HCT116 (cell line): ENCODE measurements around the gene FBXO42. TPM values are rescaled to one million over a fixed set of nuclear protein-coding genes. Genes with fewer than 3 reads are reported as not detected.
"Not testable (repeated sequence)": the region's sequence is repeated elsewhere in the genome, so short reads cannot be mapped to it uniquely, and the experiment has no call there.

Experiments used
- ATAC-seq: fragments of 200-7000 bp; cut with Tn5 transposase; 2 replicates; pipeline ENCODE4 v1.9.1; 2020; ENCODE audit warnings: mild to moderate bottlenecking, moderate library complexity
- BruUV-seq: library from RNA; stranded (reverse); fragments of 400-500 nt; replicated peaks from 2 replicates; lab custom pipeline; 2021; lab: Mats Ljungman, UMichigan
- CTCF ChIA-PET: fragments of 300-600 bp; sonication (Branson Sonifier 250); formaldehyde crosslinking; loops from one replicate; lab custom pipeline; 2021; ENCODE audit warnings: antibody characterized with exemption; lab: Charles Lee
- POLR2A ChIA-PET: fragments of 300-600, 350-600 bp; sonication (Branson Sonifier 250); formaldehyde crosslinking; loops from one replicate; lab custom pipeline; 2021; ENCODE audit warnings: antibody characterized with exemption; lab: Charles Lee
- RAD21 ChIA-PET, 2 experiments: fragments of 300-600 bp; sonication (Branson Sonifier 250); formaldehyde crosslinking; loops; one replicate each; lab custom pipeline; 2023; ENCODE audit warnings: low total read pairs in 2 of 2; ENCODE audit not compliant: uncharacterized antibody in 2 of 2, unreplicated experiment in 2 of 2, low non-redundant PET in 1 of 2; lab: Charles Lee
- DNase-seq: peaks from one replicate; pipeline ENCODE4 v3.0.0-alpha.2; 2010; ENCODE audit warnings: low read depth, low spot score
- H2AFZ ChIP-seq: fragments of 200-600 bp; shearing (Covaris generic), sonication (generic); 2 replicates; pipeline ENCODE4 v1.6.1; 2017; ENCODE audit warnings: low read depth, mixed run types, mixed read lengths, antibody characterized with exemption, low read length; ENCODE audit not compliant: poor library complexity, severe bottlenecking
- H3K27ac ChIP-seq: 2 replicates; pipeline ENCODE4 v1.5.1; 2012; ENCODE audit warnings: low read depth, low read length
- H3K27me3 ChIP-seq: fragments of 200-600 bp; sonication (generic); 2 replicates; pipeline ENCODE4 v1.6.1; 2016; ENCODE audit warnings: mixed run types, low read length, mixed read lengths; ENCODE audit not compliant: insufficient read depth
- H3K36me3 ChIP-seq, 2 experiments: fragments of 200-500 bp in 1 of 2; fragments of 200-600 bp in 1 of 2; sonication (Bioruptor generic) in 1 of 2; sonication (generic) in 1 of 2; 2 replicates each; pipeline versions ENCODE4 v1.5.1 to v1.6.1; 2014 to 2016; ENCODE audit warnings: low read length in 2 of 2, inconsistent platforms in 1 of 2, mixed read lengths in 1 of 2, mixed run types in 1 of 2; ENCODE audit not compliant: insufficient read depth in 2 of 2, control insufficient read depth in 1 of 2
- H3K4me1 ChIP-seq, 2 experiments: fragments of 200-600 bp in 1 of 2; sonication (generic) in 1 of 2; 2 replicates each; pipeline versions ENCODE4 v1.5.1 to v1.6.1; 2012 to 2017; ENCODE audit warnings: low read length in 2 of 2, inconsistent platforms in 1 of 2, mild to moderate bottlenecking in 1 of 2, mixed read lengths in 1 of 2, mixed run types in 1 of 2, moderate library complexity in 1 of 2; ENCODE audit not compliant: insufficient read depth in 2 of 2, control insufficient read depth in 1 of 2
- H3K4me2 ChIP-seq: fragments of 200-600 bp; sonication (generic); 2 replicates; pipeline ENCODE4 v1.6.1; 2017; ENCODE audit warnings: mixed run types, low read length, mixed read lengths
- H3K4me3 ChIP-seq, 2 experiments: fragments of 200-600 bp in 1 of 2; sonication (generic) in 1 of 2; replicated peaks in 1 of 2; 2 replicates each; pipeline ENCODE4 v1.5.1; 2011 to 2016; ENCODE audit warnings: low read length in 2 of 2, control low read depth in 1 of 2, low read depth in 1 of 2, mild to moderate bottlenecking in 1 of 2, mixed read lengths in 1 of 2, mixed run types in 1 of 2
- H3K79me2 ChIP-seq: fragments of 200-600 bp; sonication (generic); 2 replicates; pipeline ENCODE4 v1.6.1; 2017; ENCODE audit warnings: mild to moderate bottlenecking, mixed run types, low read length, moderate library complexity, mixed read lengths; ENCODE audit not compliant: insufficient read depth
- H3K9ac ChIP-seq: fragments of 200-600 bp; sonication (generic); 2 replicates; pipeline ENCODE4 v1.6.1; 2016; ENCODE audit warnings: low read length, mixed read lengths
- H3K9me2 ChIP-seq: fragments of 200-600 bp; sonication (generic), shearing (Covaris generic); 2 replicates; pipeline ENCODE4 v1.6.1; 2017; ENCODE audit warnings: mixed run types, mild to moderate bottlenecking, moderate library complexity; ENCODE audit not compliant: insufficient read depth
- H3K9me3 ChIP-seq, 2 experiments: fragments of 200-500 bp in 1 of 2; fragments of 200-600 bp in 1 of 2; sonication (Bioruptor generic) in 1 of 2; sonication (generic) in 1 of 2; 2 replicates each; pipeline ENCODE4 v1.6.1; 2014 to 2017; ENCODE audit warnings: low read length in 2 of 2, mixed read lengths in 2 of 2, inconsistent platforms in 1 of 2, low read depth in 1 of 2, mild to moderate bottlenecking in 1 of 2, mixed run types in 1 of 2, moderate library complexity in 1 of 2; ENCODE audit not compliant: control insufficient read depth in 1 of 2, insufficient read depth in 1 of 2
- H4K20me1 ChIP-seq: fragments of 200-600 bp; sonication (generic), shearing (Covaris generic); 2 replicates; pipeline ENCODE4 v1.6.1; 2017; ENCODE audit warnings: mixed run types, mild to moderate bottlenecking, moderate library complexity; ENCODE audit not compliant: insufficient read depth
- ATF3 ChIP-seq: IDR thresholded peaks from 2 replicates; pipeline ENCODE4 v1.6.1; 2012
- CBX3 ChIP-seq: IDR thresholded peaks from 2 replicates; pipeline ENCODE4 v1.6.1; 2012; ENCODE audit warnings: low read depth
- CEBPB ChIP-seq: IDR thresholded peaks from 2 replicates; pipeline ENCODE4 v1.6.1; 2012; ENCODE audit warnings: low read depth
- CTCF ChIP-seq, 3 experiments: fragments of 200-600 bp in 1 of 3; sonication (generic) in 1 of 3; IDR thresholded peaks in 2 of 3; conservative IDR thresholded peaks in 1 of 3; 2 replicates each; pipeline ENCODE4 v1.5.1; 2012 to 2017; ENCODE audit warnings: low read depth in 2 of 3, low read length in 2 of 3, antibody characterized with exemption in 1 of 3, borderline replicate concordance in 1 of 3, control low read depth in 1 of 3, mild to moderate bottlenecking in 1 of 3, mixed read lengths in 1 of 3, mixed run types in 1 of 3, moderate library complexity in 1 of 3; ENCODE audit not compliant: insufficient read depth in 1 of 3
- ELF1 ChIP-seq: IDR thresholded peaks from 2 replicates; pipeline ENCODE4 v1.6.1; 2012; ENCODE audit warnings: low read depth, borderline replicate concordance
- EZH2 ChIP-seq: fragments of 200-600 bp; sonication (generic); IDR thresholded peaks from 2 replicates; pipeline ENCODE4 v1.6.1; 2017; ENCODE audit warnings: antibody characterized with exemption, mixed run types
- FOSL1 ChIP-seq: IDR thresholded peaks from 2 replicates; pipeline ENCODE4 v1.6.1; 2012; ENCODE audit warnings: low read depth
- SIN3A ChIP-seq: IDR thresholded peaks from 2 replicates; pipeline ENCODE4 v1.6.1; 2012; ENCODE audit warnings: low read depth
- SP1 ChIP-seq: IDR thresholded peaks from 2 replicates; pipeline ENCODE4 v1.6.1; 2012; ENCODE audit warnings: low read depth
- SRF ChIP-seq: IDR thresholded peaks from 2 replicates; pipeline ENCODE4 v1.6.1; 2012; ENCODE audit warnings: low read depth
- TCF7L2 ChIP-seq: IDR thresholded peaks from 2 replicates; pipeline ENCODE4 v1.7.0; 2011; ENCODE audit warnings: borderline replicate concordance, inconsistent platforms; ENCODE audit not compliant: insufficient read depth, insufficient read length; ENCODE audit errors: extremely low read depth
- YY1 ChIP-seq: IDR thresholded peaks from 2 replicates; pipeline ENCODE4 v1.6.1; 2011; ENCODE audit warnings: low read length, low read depth, moderate library complexity, mild to moderate bottlenecking; ENCODE audit not compliant: insufficient replicate concordance; ENCODE audit errors: extremely low read depth
- ZBTB33 ChIP-seq: IDR thresholded peaks from 2 replicates; pipeline ENCODE4 v1.6.1; 2011; ENCODE audit warnings: mild to moderate bottlenecking, low read length, moderate library complexity; ENCODE audit not compliant: insufficient replicate concordance; ENCODE audit errors: extremely low read depth
- intact Hi-C: fragments of 100-400 bp; cut with micrococcal nuclease; formaldehyde crosslinking; loops from 2 replicates; pipeline ENCODE4 v1.10.0; 2022
- total RNA-seq: library from RNA; stranded (reverse); gene quantifications from one replicate; pipeline ENCODE4 v1.2.1, GENCODE V29; 2021; ENCODE audit not compliant: unreplicated experiment

Gene FBXO42
- total RNA-seq, 1 experiment from 2014 or later, result 20.6 TPM

- H3K4me2 ChIP-seq, H3K27ac ChIP-seq, H4K20me1 ChIP-seq, ATAC-seq, intact Hi-C loops, H2AFZ ChIP-seq, H3K9me3 ChIP-seq, H3K9me2 ChIP-seq, BruUV-seq, DNase-seq, H3K4me3 ChIP-seq, POLR2A ChIA-PET, H3K9ac ChIP-seq, RAD21 ChIA-PET, H3K27me3 ChIP-seq, H3K79me2 ChIP-seq: not testable (repeated sequence)
- CTCF ChIA-PET, result interaction anchor here (0.8 to 1.4 kb wide), 2 partner anchors 9 to 106 kb away, joined by 3 to 4 read pairs; no protein-coding TSS in a partner anchor
- peaks cover 8 to 12% of the 10 kb centered on the region in 2 experiments; a peak in 3 of 4 replicates for H3K4me1 ChIP-seq
- TF ChIP-seq ATF3, result peak; percentile 60; the same call in 1 of the 2 replicates
- TF ChIP-seq CEBPB, result peak; percentile 57
- 0 out of 2 replicates have a peak, but pooled peaks have one; percentile 27 for TF ChIP-seq SP1
- peaks cover 3 to 12% of the 10 kb centered on the region in 2 experiments; a peak in 2 of 4 replicates for H3K36me3 ChIP-seq
Observed at GRCh38 chr1:16257556-16257955, 94.7 kb downstream of the FBXO42 start.

- Histone ChIP-seq H3K9ac (no peak overlapping the region), H4K20me1 (no peaks in the 10 kb centered on the region), H3K9me3 (no peaks in the 10 kb centered on the region), H2AFZ (no peak overlapping the region), H3K4me2 (no peak overlapping the region), H3K9me2 (no peaks in the 10 kb centered on the region), H3K4me3 (no peak overlapping the region), H3K27me3 (no peaks in the 10 kb centered on the region), H3K79me2 (no peaks in the 10 kb centered on the region), H3K27ac (no peak overlapping the region), H3K4me1 (peaks cover 8 to 11% of the 10 kb centered on the region in 2 experiments; a peak in 3 of 4 replicates), H3K36me3 (peaks cover 6 to 21% of the 10 kb centered on the region in 2 experiments; a peak in 2 of 4 replicates)
- ChIA-PET POLR2A (no interaction called here), RAD21 (no interaction called here), CTCF (interaction anchor here (1.2 to 1.4 kb wide), 2 partner anchors 12 to 107 kb away, joined by 3 read pairs; no protein-coding TSS in a partner anchor)
- BruUV-seq, result no TSS peak
- intact Hi-C loops, result no loop called here
- no peak for DNase-seq
- TF ChIP-seq EZH2, result no peak
- no peak for TF ChIP-seq TCF7L2
- TF ChIP-seq SP1, result no peak
- no peak for TF ChIP-seq YY1
- no peak for TF ChIP-seq FOSL1
- TF ChIP-seq ZBTB33, result no peak
- no peak for TF ChIP-seq ATF3
- no peak for TF ChIP-seq SIN3A
- no peak for TF ChIP-seq ELF1
- TF ChIP-seq CBX3, result no peak
- no peak for TF ChIP-seq CTCF (IDR thresholded peaks at IDR 0.05 in 2 of 3, conservative IDR thresholded peaks at IDR 0.05 in 1 of 3; ENCODE audit: borderline replicate concordance in 1 of 3, insufficient read depth in 1 of 3, low read depth in 2 of 3, low read length in 2 of 3)
- no peak for TF ChIP-seq SRF
- TF ChIP-seq CEBPB, result no peak
- no peak for ATAC-seq
Observed at GRCh38 chr1:16256478-16256877, 95.8 kb downstream of the FBXO42 start.
